Neural crest cell (in vitro differentiated cells): ENCODE data around the gene S100A16. TPM values are rescaled to one million over a fixed set of nuclear protein-coding genes. Genes with fewer than 3 reads are reported as not detected.
"Not testable (repeated sequence)": the region's sequence is repeated elsewhere in the genome, so short reads cannot be mapped to it uniquely, and the experiment has no call there.

Source experiments
- DNase-seq: peaks from one replicate; pipeline ENCODE4 v3.0.0; 2021; ENCODE audit warnings: low read depth, mixed read lengths, low spot score
- H3K27ac Mint-ChIP-seq: one replicate; pipeline ENCODE4 v1.8.0; 2021; ENCODE audit warnings: mild to moderate bottlenecking, mixed read lengths; ENCODE audit not compliant: unreplicated experiment
- H3K27me3 Mint-ChIP-seq: 2 replicates; pipeline ENCODE4 v1.8.0; 2021; ENCODE audit warnings: low read depth, mild to moderate bottlenecking, mixed read lengths
- H3K36me3 Mint-ChIP-seq: 2 replicates; pipeline ENCODE4 v1.8.0; 2021; ENCODE audit warnings: low read depth, mild to moderate bottlenecking, mixed read lengths
- H3K4me1 Mint-ChIP-seq: 2 replicates; pipeline ENCODE4 v1.8.0; 2021; ENCODE audit warnings: mixed read lengths
- H3K4me3 Mint-ChIP-seq: one replicate; pipeline ENCODE4 v1.8.0; 2021; ENCODE audit warnings: mild to moderate bottlenecking, mixed read lengths
- H3K9me3 Mint-ChIP-seq: 2 replicates; pipeline ENCODE4 v1.8.0; 2021; ENCODE audit warnings: mixed read lengths
- CTCF ChIP-seq: fragments of 200-600 bp; sonication (generic); conservative IDR thresholded peaks from 2 replicates; pipeline ENCODE4 v1.5.0; 2021; ENCODE audit warnings: antibody characterized with exemption, mild to moderate bottlenecking
- total RNA-seq: library from RNA; stranded (reverse); gene quantifications from 2 replicates; pipeline ENCODE4 v1.2.1, GENCODE V29; 2021

Gene S100A16
- total RNA-seq, 1 donor from 2014 or later, result 7.1 TPM

DNA sequence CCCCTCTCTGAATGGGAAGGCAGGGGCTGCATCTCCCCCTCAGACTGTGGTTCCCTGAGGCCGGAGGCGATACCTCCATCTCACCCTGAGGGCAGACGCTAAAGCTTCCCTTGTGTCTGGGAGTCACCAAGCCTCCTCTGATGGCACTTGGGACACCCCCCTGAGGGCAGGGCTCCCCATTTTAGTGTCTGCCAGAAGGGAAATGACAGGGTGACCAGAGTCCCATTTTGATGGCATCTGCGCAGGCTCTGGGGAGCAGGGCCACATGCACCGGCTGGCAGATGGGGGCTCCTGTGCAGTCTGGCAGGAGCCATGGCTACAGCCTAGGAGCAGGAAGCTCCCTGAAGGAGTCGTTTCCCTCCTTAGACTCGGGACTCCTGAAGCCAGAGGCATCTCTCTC lies 48.9 kb downstream of the S100A16 start:
- no peak overlapping the region for H3K4me3 Mint-ChIP-seq
- peaks cover 33% of the 10 kb centered on the region for H3K4me1 Mint-ChIP-seq
- TF ChIP-seq CTCF, result no peak
- H3K36me3 Mint-ChIP-seq, result no peaks in the 10 kb centered on the region
- DNase-seq, result no peak
- no peaks in the 10 kb centered on the region for H3K27me3 Mint-ChIP-seq
- no peak overlapping the region for H3K27ac Mint-ChIP-seq
- H3K9me3 Mint-ChIP-seq, result no peaks in the 10 kb centered on the region

- H3K36me3 Mint-ChIP-seq, result no peaks in the 10 kb centered on the region
- no peaks in the 10 kb centered on the region for H3K27me3 Mint-ChIP-seq
- no peak overlapping the region for H3K27ac Mint-ChIP-seq
- no peak for DNase-seq
- no peaks in the 10 kb centered on the region for H3K9me3 Mint-ChIP-seq
- H3K4me3 Mint-ChIP-seq, result no peak overlapping the region
- H3K4me1 Mint-ChIP-seq, result peaks cover 28% of the 10 kb centered on the region
- no peak for TF ChIP-seq CTCF
These were observed 49.4 kb downstream of the S100A16 start for GRCh38 chr1:153563483-153563901.

DNA sequence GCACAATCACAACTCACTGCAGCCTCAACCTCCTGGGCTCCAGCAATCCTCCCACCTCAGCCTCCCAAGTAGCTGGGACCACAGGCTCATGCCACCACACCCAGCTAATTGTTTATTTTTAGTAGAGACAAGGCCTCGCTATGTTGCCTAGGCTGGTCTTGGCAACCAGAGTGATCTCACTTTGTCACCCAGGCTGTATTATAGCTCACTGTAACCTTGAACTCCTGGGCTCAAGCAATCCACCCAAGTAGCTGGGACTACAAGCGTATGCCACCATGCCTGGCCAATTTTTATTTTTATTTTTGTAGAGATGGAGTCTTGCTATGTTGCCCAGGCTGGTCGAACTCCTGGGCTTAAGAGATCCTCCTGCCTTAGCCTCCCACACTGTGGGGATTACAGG lies 50.9 kb downstream of the S100A16 start:
- not testable (repeated sequence) for H3K27me3 Mint-ChIP-seq, H3K27ac Mint-ChIP-seq

GRCh38 chr1:153561466-153561985 lies 51.4 kb downstream of the S100A16 start:
- H3K27ac Mint-ChIP-seq, result no peak overlapping the region
- DNase-seq, result no peak
- no peak overlapping the region for H3K4me3 Mint-ChIP-seq
- peaks cover 10% of the 10 kb centered on the region for H3K4me1 Mint-ChIP-seq
- TF ChIP-seq CTCF, result no peak
- H3K9me3 Mint-ChIP-seq, result no peaks in the 10 kb centered on the region
- no peaks in the 10 kb centered on the region for H3K27me3 Mint-ChIP-seq
- H3K36me3 Mint-ChIP-seq, result no peaks in the 10 kb centered on the region

More for the DNA sequence above, 50.9 kb downstream of the S100A16 start:
- H3K4me1 Mint-ChIP-seq, result peaks cover 14% of the 10 kb centered on the region
- H3K36me3 Mint-ChIP-seq, H3K4me3 Mint-ChIP-seq, DNase-seq, H3K9me3 Mint-ChIP-seq: not testable (repeated sequence)

- no peaks in the 10 kb centered on the region for H3K36me3 Mint-ChIP-seq
- H3K4me1 Mint-ChIP-seq, result peaks cover 3% of the 10 kb centered on the region
- no peak overlapping the region for H3K4me3 Mint-ChIP-seq
- no peak overlapping the region for H3K27ac Mint-ChIP-seq
- no peak for TF ChIP-seq CTCF
- no peak for DNase-seq
- H3K27me3 Mint-ChIP-seq, result no peaks in the 10 kb centered on the region
- no peaks in the 10 kb centered on the region for H3K9me3 Mint-ChIP-seq
These were observed 52.0 kb downstream of the S100A16 start for GRCh38 chr1:153560771-153561465.

GRCh38 chr1:153560241-153560640 lies 52.7 kb downstream of the S100A16 start:
- H3K27me3 Mint-ChIP-seq, result no peaks in the 10 kb centered on the region
- DNase-seq, result no peak
- no peak overlapping the region for H3K4me3 Mint-ChIP-seq
- H3K27ac Mint-ChIP-seq, result no peak overlapping the region
- no peaks in the 10 kb centered on the region for H3K9me3 Mint-ChIP-seq
- no peak for TF ChIP-seq CTCF
- no peaks in the 10 kb centered on the region for H3K4me1 Mint-ChIP-seq
- H3K36me3 Mint-ChIP-seq, result no peaks in the 10 kb centered on the region
